ENCODE measurements around the gene CHDH.

CHDH gene

DNA sequence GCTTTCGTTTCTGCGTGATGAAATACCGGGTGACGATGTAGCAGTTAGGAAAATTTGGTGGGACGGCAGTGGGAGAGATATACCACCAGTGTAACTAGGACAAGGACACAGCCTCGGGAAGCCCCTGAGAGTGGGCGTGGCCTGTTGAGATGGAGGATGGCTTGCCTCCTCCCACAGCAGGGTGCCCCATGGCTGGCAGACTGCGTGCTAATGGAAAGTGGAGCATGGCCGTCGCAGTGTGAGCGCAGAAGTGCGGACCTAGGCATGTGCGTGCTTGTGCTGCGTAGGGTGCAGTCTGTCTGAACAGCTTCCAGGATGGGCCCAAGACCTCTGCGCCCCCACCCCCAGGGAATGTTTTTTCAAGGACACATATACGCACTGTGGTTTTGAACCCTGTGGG, 56.8 kb downstream of the CHDH start:
- no peak for DNase-seq (ENCODE audit: low spot score)

DNA sequence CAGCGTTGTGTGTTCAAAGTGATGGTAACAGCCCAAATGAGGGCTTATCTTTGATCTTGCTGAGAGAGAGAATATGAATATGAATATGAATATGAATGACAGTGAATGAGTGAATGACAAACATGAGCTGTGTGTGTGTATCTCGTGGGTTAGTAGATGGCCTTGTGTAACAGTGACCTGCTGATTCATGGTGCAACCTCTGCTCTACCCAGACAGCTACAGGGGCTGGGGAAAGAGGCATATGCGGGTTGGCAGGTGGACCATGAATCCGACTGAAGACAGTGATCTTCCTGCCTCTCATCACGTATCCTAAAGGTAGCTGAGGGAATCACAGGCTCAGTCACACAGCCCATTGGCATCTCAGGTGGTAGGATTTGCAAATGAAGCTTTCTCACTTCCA, 58.2 kb downstream of the CHDH start:
- DNase-seq (ENCODE audit: low spot score), result no peak

DNA sequence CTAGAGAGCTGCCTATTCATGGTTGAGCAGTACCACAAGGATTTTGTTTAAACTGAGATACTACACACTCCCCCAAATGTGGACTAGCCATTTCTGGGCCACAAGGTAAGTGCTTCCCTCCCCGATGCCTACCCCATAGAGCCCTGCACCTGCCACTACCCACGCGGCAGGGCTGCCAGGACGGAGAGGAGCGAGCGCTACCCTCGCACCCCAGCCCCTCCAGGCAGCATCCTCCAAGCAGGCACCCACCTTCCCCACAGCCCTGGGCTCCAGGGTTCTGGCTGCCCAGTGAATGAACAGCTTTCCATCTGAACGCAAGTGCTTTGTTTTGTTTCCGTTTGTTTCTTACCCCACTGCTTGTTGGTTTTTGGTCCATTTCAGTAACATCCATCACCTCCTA, 59.2 kb downstream of the CHDH start:
- no peak for DNase-seq (ENCODE audit: low spot score)

DNA sequence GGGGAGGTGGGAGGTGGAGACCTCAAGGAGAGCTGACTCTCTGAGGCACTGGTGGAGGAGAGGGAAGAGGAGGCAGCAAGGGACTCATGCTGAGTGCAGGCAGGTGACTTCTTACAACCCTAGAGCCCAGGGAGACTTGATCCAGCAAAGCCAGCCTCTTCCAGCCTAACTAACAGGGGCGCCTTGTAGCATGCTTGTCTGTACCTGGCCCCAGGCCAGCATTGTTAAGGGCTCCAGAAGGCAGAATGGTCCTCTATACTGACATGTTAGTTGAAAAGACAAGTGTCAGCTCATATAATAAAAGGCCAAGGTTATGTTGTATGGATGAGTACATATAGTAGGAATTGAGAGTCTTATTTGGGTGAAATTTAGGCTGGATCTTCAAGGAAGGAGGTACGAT, 65.4 kb downstream of the CHDH start:
- no peak for DNase-seq (ENCODE audit: low spot score)

DNA sequence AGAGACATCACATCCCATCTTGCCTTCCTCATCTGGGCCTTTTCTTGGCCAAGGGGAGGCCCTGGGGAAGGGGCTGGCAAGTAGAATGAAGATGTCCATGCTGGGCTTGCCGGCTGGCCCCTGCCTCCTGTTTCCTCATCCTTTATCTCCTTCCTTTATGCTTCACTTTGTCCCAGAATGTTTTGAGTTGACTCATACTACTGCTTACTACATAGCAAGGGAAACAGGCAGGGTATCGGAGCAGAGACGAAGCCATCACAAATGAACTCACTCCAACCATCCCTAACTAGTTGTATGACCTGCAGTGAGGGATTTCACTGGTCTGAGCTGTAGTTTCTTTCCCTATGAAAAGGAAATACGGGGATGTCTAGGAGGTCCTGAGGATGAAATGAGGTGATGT, 66.0 kb downstream of the CHDH start:
- no peak for DNase-seq (ENCODE audit: low spot score)

DNA sequence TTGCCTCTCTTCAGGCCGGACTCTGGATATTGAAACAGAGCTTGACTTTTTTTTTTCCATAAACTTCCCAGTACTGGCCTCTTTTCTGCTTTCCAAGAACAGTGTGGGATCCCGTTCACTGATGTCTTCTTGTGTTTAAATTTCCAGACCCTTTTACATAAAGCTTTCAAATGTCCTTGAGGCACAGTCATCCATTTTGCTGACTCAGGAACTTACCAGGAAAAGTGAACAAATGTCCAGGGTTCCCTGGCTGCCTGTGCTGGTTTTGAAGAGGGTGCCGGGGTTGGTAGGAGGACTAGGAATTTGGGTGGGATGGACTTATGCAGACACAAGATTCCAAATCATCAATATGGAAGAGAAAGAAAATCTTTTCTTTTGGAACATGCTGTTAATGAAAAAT, 68.1 kb downstream of the CHDH start:
- no peak for DNase-seq (ENCODE audit: low spot score)

DNA sequence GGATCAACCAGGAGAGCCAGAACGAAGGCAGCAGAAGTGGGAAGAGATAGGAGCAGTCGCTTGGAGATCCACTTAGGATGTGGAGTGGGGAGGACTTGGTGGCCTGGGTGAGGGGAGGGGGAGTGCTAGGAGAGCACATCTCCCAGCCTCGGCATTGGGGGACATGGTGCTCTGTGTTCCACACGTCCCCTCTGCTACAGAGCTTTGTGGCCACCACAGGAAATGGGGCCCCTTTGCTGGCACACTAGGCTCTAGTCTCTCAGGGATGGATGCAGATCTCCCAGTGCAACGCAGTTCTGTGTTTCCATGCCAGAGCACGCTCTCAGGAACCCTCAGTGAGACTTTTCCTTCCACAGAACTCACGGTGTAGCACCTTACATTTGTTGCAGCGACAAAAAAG, 68.8 kb downstream of the CHDH start:
- no peak for DNase-seq (ENCODE audit: low spot score)

DNA sequence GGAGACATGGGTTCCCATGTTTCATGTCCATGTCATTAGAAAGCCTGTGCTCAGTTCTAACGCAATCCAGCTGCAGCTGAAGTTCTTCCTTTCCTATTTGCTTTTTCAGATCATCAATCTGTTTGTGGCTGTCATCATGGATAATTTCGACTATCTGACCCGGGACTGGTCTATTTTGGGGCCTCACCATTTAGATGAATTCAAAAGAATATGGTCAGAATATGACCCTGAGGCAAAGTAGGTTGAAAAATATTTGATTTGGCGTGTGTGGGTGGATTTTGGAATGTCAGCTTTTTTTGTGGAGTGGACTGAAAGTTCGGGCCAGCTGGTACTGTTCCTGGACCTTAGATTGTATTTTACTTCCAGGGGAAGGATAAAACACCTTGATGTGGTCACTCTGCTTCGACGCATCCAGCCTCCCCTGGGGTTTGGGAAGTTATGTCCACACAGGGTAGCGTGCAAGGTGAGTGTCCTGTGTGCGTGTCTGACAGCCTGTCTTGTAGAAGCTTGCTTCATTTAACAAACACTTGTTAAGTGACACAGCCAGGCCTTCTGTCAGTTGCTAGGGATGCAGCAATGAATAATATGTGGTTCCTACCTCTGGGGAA, 69.6 kb downstream of the CHDH start:
- DNase-seq (ENCODE audit: low spot score), result no peak

DNA sequence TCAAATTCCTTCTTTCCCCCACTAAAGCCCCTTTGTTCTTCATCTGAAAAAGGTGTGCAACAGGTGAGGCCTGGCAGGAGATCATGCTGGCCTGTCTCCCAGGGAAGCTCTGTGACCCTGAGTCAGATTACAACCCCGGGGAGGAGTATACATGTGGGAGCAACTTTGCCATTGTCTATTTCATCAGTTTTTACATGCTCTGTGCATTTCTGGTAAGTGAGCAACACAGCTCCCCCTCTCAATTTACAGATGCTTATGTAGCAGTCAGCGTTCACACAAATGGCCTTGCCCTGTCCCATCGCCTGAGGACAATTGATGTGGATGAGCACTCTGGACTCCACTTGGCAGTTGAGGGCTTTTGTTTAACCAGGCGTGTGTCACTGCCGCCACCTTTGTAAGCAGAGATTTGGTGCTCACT, 70.4 kb downstream of the CHDH start:
- DNase-seq (ENCODE audit: low spot score), result no peak

DNA sequence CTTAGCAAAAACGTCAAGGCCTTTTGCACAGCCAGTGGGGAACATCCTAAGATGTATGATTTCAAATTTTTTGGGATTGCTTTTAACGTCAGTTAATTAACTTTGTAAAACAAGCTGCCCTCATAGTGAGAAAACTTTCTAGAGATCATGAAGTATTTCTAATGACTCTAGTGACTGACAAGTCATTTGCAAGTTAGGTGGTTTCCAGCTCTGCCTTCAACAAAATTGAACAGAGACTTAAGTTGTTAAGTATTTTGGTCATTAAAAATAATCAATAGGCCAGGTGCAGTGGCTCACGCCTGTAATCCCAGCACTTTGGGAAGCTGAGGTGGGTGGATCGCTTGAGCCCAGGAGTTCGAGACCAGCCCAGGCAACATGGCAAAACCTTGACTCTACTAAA, 71.2 kb downstream of the CHDH start:
- no peak for DNase-seq (ENCODE audit: low spot score)

DNA sequence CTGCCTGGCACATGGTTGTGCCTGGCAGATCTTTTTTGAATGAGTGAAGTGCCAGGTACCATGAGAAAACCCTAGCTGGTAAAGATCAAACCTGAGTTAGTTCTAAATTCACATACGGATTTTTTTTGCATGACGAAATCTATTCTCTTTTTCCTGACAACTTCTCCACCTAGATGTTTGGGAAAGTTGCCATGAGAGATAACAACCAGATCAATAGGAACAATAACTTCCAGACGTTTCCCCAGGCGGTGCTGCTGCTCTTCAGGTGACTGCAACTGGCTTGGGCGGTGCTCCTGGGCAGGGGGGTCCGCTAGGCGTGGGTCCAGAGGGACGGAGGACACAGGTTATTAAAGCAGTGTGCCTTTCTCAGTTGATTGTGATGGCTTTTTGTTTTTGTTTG, 71.8 kb downstream of the CHDH start:
- DNase-seq (ENCODE audit: low spot score), result no peak

DNA sequence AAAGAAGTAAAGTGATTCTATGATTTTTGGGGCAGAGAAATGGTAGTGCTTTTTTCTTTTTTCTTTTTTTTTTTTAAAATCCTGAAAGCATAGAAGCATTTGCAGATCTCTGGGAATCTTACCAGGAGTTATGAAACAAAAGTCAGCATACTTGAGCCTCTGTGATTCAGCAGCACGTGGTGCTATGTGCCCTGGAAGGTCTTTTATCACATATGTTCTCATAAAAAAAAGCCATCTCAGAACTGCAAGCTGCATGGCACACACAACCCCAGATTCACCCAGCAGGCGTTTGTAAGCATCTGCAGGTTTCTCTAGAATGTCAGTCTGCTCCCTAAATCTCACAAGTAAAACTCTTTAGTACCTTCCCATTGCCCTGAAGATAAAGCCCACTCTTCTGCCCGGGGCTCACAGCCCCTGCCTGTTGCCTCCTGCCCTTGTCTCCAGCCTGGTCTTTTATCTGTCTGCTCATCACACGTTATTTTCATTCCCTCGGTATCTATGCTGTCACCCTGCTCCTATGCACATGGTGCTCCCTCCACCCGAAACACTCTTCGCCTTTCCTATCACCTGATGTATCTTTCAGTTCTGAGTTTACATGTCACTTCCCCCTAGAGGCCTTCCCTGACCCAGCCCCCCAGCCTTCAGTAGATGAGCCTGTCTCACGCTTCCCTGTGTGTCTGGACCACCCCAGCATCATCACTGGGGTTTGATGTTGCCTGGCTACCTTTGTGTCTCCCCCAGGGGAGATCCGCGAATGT, 72.4 kb downstream of the CHDH start:
- no peak for DNase-seq (ENCODE audit: low spot score)

DNA sequence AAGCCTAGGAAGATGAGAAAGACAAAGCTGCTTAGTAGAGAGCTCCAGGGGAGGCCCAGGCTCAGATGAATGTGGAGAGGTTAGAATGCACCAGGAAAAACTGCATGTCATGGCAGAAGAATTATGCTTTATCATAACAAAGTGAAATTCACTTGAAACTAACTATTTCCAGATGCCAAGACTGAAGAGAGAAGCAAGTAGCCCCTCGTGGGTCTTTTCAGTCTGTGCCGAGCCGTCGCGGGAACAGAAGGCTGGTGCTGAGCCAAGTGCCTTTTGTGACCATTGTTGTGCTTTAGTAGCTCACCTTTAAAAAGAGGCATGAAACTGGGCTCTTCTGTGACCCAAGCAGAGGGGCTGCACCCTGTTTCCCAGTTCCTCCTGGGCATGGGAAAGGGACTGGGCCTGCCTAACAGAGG, 73.2 kb downstream of the CHDH start:
- no peak for DNase-seq (ENCODE audit: low spot score)

DNA sequence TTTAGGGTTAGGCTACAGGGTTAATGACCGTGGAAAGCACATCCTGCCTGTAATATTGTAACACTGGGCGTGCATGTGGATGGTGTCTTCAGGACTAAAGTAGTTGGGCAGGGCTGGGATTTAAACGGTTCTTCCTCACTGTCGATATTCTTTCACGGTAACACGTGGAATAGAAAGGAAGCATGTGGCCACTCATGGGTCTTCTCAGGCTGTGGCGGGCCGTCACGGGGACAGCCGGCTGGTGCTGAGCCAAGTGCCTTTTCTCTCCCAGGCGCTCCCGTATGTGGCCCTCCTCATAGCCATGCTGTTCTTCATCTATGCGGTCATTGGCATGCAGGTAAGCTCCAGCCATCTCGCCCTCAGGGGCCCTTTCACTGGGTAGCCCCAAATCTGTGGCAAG, 73.7 kb downstream of the CHDH start:
- no peak for DNase-seq (ENCODE audit: low spot score)

DNA sequence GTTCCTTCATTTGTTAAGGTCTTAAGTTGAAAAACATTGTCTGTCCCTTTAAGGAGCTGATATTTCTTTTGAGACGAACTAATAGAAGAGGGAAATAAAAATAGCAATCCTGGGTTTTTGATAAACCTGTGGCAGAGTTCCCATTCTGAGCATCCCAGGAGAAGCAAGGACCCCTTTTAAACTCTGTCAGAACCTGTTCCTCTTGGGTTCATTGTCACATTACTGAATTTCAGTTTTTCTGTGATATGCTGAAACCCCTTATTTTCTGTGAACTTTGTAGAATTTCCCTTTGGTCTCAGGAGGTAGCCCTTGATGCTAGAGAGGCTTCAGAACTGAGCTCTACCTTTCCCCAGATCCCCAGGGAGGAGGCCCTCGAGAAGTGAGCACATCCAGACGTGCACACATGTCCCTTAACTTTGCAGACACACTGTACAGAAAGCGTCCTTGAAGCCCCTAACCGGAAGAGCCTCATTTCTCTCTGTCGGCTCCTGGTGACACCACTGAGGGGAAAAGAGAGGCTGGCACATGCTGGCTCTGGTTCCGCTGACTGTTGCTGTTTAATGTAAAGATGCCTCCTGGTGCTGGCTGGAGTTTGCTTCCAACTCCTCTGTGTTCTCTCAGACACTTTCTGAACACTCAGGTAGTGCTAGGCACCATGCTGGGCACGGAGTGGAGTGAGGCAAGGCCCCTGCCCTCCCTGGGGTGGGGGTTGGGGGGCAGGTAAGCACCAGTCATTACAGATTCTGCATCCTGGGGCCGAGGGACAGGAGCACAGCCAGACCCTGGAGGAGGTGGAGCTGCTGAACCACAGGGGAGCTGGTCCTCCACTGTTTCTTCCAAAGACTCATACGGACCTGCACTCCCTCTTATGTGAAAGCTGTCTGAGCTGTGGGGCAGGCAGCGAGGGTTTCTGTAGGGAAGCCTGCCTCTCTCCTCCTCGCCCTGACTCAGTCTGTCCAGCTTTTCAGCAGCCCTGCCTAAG, 77.5 kb downstream of the CHDH start:
- no peak for DNase-seq (ENCODE audit: low spot score)

DNA sequence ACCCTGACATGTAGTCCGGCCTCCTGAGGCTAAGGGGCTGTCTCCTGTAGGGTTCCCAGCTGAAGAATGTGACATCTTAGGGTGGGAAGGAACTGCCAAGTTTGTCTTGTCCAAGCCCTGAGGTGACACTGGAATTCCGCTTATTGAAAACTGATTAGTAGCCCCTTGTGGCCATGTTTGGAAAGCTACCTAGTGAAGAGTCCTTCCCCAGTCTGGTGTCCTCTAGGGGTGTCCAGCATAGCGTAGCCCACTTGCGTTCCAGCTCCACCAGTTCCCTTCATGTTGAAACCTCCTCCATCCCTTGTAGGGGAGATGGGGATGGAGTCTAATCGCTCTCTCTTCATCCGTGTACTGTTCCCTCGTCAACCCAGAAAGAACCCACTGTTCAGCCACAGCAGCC, 79.5 kb downstream of the CHDH start:
- DNase-seq (ENCODE audit: low spot score), result no peak

DNA sequence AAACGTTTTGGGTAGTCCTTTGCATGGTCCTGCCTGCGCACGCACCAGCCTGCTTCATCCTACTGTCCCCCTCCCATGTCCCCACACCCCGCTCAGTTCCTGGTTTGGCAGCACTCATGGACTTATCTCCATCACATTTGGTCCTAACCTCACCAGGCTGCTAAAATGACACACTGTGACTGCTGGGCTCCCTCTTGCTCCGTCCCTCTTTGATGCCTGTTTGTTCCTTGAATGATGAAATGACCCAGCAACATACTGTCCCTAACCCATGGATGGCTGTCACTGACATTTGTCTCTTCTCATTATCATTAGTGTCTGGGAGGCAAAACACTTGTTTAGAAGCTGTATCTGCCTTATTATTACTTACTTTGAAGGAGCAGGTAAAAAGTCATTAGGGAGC, 80.5 kb downstream of the CHDH start:
- DNase-seq (ENCODE audit: low spot score), result no peak

DNA sequence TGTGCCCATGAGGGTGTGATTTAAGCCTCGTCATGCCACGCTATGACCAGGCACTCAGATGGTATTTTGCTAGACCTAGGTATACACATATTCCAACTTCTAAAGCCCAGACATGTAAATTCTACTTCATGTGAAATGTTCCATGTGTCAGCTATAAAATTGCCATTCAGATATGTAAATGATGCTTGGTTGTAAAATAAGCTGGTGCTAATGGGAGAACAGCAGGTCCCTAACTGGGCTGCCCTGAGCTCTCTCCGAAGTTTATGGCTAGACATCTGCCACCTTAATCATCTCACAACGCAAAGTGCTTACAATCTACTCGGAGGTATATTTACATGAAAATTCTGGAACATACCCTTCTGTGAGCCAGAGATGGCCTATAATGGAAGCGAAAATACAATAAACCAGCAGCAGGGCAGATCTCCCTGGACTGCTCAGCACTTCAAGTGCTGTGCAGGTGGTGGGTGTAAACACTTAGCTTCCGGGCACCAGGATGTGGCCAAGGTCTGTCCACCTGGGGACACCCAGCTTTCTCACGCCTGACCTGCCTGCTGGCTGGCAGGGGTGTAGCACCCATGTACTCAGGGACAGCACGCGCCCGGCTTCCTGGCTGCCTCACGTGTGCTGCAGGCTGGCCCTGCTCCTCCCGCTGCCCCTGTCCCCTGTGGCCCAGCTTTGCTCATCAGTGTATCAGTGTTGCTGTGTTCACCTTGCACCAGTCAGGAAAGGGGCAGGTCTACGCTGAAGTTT, 82.0 kb downstream of the CHDH start:
- no peak for DNase-seq (ENCODE audit: low spot score)

DNA sequence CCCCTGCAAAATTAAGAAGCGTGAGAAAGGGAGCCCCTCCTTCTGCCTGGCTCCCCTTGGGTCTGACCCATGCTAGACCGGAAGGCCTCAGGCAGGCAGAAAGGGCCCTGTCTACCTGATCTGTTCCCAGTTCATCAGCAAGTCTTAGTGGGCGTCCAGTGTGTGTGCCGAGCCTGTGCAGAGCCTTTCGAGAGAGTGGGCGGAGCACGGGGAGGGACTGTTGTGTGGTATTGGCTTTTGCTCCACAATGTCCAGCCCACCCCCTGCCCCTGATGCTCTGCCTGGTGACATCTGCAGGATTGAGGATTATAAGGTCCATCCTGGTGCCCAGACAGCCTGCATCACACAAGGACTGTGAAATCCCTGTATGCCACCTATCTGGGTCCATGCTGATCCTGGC, 82.9 kb downstream of the CHDH start:
- DNase-seq (ENCODE audit: low spot score), result no peak
